GM21737 (cell line): ENCODE data around the gene CAPN1.
A peak's percentile ranks its signal among the peaks of the same experiment; 100 is the strongest.
"Not testable (repeated sequence)": the region's sequence is repeated elsewhere in the genome, so short reads cannot be mapped to it uniquely, and the experiment has no call there.

Experiments
- ATAC-seq: cut with Tn5 transposase; IDR thresholded peaks from one replicate; pipeline ENCODE4 v1.9.1; 2021; ENCODE audit warnings: mild to moderate bottlenecking, moderate library complexity; ENCODE audit not compliant: unreplicated experiment

Gene CAPN1

GRCh38 chr11:65181569-65182257, at the start of gene CAPN1:
Gene CAPN1 (plus strand): TSS chr11:65181928. CDS start chr11:65182702, 774 bp downstream.
- ATAC-seq: peak; percentile 29

GRCh38 chr11:65132238-65132987, 49.3 kb upstream of the CAPN1 start:
- ATAC-seq: peak; percentile 25

- no peak for ATAC-seq
Observed at GRCh38 chr11:65132988-65133700, 48.6 kb upstream of the CAPN1 start.

- no peak for ATAC-seq
Observed at GRCh38 chr11:65133724-65134123, 48.0 kb upstream of the CAPN1 start.

GRCh38 chr11:65134240-65134951, 47.3 kb upstream of the CAPN1 start, which contains the start of gene SYVN1:
Gene SYVN1 (minus strand): TSS chr11:65134519. CDS start chr11:65133601, 918 bp downstream.
- peak; percentile 50 for ATAC-seq

- peak; percentile 60 for ATAC-seq
Observed at GRCh38 chr11:65134952-65135632, 46.6 kb upstream of the CAPN1 start.

- no peak for ATAC-seq
Observed at GRCh38 chr11:65135633-65136145, 46.0 kb upstream of the CAPN1 start.

GRCh38 chr11:65136515-65137096, 45.1 kb upstream of the CAPN1 start:
- ATAC-seq: no peak

- ATAC-seq: no peak
Observed at GRCh38 chr11:65141896-65142494, 39.7 kb upstream of the CAPN1 start.

- ATAC-seq: no peak
Observed at GRCh38 chr11:65147352-65148075, 34.2 kb upstream of the CAPN1 start.

- no peak for ATAC-seq
Observed at GRCh38 chr11:65148657-65149056, 33.1 kb upstream of the CAPN1 start.

GRCh38 chr11:65150131-65150508, 31.6 kb upstream of the CAPN1 start:
- ATAC-seq: not testable (repeated sequence)

- ATAC-seq: no peak
Observed at GRCh38 chr11:65150509-65151299, 31.0 kb upstream of the CAPN1 start.

GRCh38 chr11:65151331-65151899, 30.3 kb upstream of the CAPN1 start:
- no peak for ATAC-seq

GRCh38 chr11:65152122-65152521, 29.6 kb upstream of the CAPN1 start:
- ATAC-seq: no peak

GRCh38 chr11:65156256-65156655, 25.5 kb upstream of the CAPN1 start:
- ATAC-seq: no peak

- no peak for ATAC-seq
Observed at GRCh38 chr11:65156926-65157325, 24.8 kb upstream of the CAPN1 start.

GRCh38 chr11:65157336-65157735, 24.4 kb upstream of the CAPN1 start:
- ATAC-seq: no peak
